ENCODE data around the gene PAQR3. TPM values are rescaled to one million over a fixed set of nuclear protein-coding genes. Genes with fewer than 3 reads are reported as not detected.

The PAQR3 gene
- total and polyA plus RNA-seq, 9 of the 15 experiments (the other 6 are each of a cell fraction or from before 2014, with no cell fraction given), result 10.7 to 77.1 (median 31.6) TPM

DNA sequence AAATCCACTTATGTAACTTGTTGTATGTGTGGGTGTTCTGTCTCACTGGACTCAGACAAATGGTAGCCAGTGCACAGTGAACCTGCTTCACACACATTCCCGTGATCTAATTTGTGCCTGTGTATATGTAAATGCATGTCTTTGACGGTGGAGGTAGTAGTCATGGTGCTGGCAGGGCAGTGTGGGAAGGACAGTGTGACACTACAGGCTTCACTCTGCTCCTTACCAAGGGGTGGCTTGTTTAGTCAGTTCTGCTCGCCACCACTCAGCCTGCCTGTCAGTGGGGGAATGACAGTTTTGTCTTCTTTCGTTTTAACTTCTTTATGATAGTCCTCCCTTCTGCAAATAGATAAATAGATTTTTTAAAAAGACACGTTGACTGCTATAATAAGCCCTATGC is 17.7 kb upstream of the PAQR3 start:
- no peaks in the 10 kb centered on the region for H3K36me3 ChIP-seq (ENCODE audit: control insufficient read depth, insufficient read depth, low read length)
- CTCF ChIA-PET (ENCODE audit: low intra/inter-chr PET ratio), result no interaction called here
- BruUV-seq (replicated peaks), result no TSS peak
- 18% methylated on average over 5 of the region's 5 CpGs for WGBS (ENCODE audit: insufficient coverage, low coverage, missing lambda C conversion rate)
- peaks cover 0 to 5% of the 10 kb centered on the region in 2 experiments; a peak in 1 of 5 replicates for H3K4me1 ChIP-seq (replicated peaks in 1 of 2; ENCODE audit: control insufficient read depth in 2 of 2, insufficient read depth in 2 of 2, low read length in 2 of 2)
- in situ Hi-C loops (cut with MboI), result no loop called here
- H3K79me2 ChIP-seq (ENCODE audit: control insufficient read depth, insufficient read depth, low read length), result no peaks in the 10 kb centered on the region
- H3K4me2 ChIP-seq (ENCODE audit: insufficient read depth, low read length), result peak overlapping the region; percentile 56
- H2AFZ ChIP-seq (ENCODE audit: low read depth, low read length), result peak overlapping the region; percentile 86
- H3K9me1 ChIP-seq (ENCODE audit: control insufficient read depth, insufficient read depth, low read length), result no peaks in the 10 kb centered on the region
- POLR2A ChIA-PET, result no interaction called here
- no peak overlapping the region for H3K9ac ChIP-seq (ENCODE audit: insufficient read depth in 1 of 2, low read depth in 2 of 2, low read length in 2 of 2)
- intact Hi-C loops (cut with micrococcal nuclease), result no loop called here
- FAIRE-seq (no peak), ATAC-seq (peak; percentile 85), DNase-seq (ENCODE audit: extremely low read depth in 1 of 4, low spot score in 3 of 4) (peak in 1 of 4 experiments; percentile 40)
- no peak overlapping the region for H3K4me3 ChIP-seq
- no peak overlapping the region for H3K27ac ChIP-seq (ENCODE audit: extremely low read depth, low read depth, low read length)
- no peaks in the 10 kb centered on the region for H3K27me3 ChIP-seq (ENCODE audit: control insufficient read depth in 2 of 2, insufficient read depth in 2 of 2, low read length in 2 of 2)
- no peaks in the 10 kb centered on the region for H4K20me1 ChIP-seq (replicated peaks; ENCODE audit: control insufficient read depth, insufficient read depth, low read length)
- H3K9me3 ChIP-seq (replicated peaks; ENCODE audit: control insufficient read depth, insufficient read depth, low read depth, low read length), result no peaks in the 10 kb centered on the region
- TF ChIP-seq, protein P1, sequence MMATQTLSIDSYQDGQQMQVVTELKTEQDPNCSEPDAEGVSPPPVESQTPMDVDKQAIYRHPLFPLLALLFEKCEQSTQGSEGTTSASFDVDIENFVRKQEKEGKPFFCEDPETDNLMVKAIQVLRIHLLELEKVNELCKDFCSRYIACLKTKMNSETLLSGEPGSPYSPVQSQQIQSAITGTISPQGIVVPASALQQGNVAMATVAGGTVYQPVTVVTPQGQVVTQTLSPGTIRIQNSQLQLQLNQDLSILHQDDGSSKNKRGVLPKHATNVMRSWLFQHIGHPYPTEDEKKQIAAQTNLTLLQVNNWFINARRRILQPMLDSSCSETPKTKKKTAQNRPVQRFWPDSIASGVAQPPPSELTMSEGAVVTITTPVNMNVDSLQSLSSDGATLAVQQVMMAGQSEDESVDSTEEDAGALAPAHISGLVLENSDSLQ (IDR thresholded peaks at IDR 0.05), result peak; percentile 70
- TF ChIP-seq GATA2 (CRISPR knock-in tag; IDR thresholded peaks at IDR 0.05), result no peak
- TF ChIP-seq, protein P2, sequence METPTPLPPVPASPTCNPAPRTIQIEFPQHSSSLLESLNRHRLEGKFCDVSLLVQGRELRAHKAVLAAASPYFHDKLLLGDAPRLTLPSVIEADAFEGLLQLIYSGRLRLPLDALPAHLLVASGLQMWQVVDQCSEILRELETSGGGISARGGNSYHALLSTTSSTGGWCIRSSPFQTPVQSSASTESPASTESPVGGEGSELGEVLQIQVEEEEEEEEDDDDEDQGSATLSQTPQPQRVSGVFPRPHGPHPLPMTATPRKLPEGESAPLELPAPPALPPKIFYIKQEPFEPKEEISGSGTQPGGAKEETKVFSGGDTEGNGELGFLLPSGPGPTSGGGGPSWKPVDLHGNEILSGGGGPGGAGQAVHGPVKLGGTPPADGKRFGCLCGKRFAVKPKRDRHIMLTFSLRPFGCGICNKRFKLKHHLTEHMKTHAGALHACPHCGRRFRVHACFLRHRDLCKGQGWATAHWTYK (CRISPR knock-in tag; IDR thresholded peaks at IDR 0.05), result no peak
- no peak for TF ChIP-seq ZNF354B (CRISPR knock-in tag; IDR thresholded peaks at IDR 0.05)
- TF ChIP-seq, protein P3, sequence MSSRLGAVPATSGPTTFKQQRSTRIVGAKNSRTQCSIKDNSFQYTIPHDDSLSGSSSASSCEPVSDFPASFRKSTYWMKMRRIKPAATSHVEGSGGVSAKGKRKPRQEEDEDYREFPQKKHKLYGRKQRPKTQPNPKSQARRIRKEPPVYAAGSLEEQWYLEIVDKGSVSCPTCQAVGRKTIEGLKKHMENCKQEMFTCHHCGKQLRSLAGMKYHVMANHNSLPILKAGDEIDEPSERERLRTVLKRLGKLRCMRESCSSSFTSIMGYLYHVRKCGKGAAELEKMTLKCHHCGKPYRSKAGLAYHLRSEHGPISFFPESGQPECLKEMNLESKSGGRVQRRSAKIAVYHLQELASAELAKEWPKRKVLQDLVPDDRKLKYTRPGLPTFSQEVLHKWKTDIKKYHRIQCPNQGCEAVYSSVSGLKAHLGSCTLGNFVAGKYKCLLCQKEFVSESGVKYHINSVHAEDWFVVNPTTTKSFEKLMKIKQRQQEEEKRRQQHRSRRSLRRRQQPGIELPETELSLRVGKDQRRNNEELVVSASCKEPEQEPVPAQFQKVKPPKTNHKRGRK (tag; IDR thresholded peaks at IDR 0.05), result no peak
- TF ChIP-seq, protein P4, sequence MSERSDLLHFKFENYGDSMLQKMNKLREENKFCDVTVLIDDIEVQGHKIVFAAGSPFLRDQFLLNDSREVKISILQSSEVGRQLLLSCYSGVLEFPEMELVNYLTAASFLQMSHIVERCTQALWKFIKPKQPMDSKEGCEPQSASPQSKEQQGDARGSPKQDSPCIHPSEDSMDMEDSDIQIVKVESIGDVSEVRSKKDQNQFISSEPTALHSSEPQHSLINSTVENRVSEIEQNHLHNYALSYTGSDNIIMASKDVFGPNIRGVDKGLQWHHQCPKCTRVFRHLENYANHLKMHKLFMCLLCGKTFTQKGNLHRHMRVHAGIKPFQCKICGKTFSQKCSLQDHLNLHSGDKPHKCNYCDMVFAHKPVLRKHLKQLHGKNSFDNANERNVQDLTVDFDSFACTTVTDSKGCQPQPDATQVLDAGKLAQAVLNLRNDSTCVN (CRISPR knock-in tag; IDR thresholded peaks at IDR 0.05), result no peak
- no peak for TF ChIP-seq HOXB6 (CRISPR knock-in tag; IDR thresholded peaks at IDR 0.05; ENCODE audit: borderline replicate concordance)
- TF ChIP-seq, protein P5, sequence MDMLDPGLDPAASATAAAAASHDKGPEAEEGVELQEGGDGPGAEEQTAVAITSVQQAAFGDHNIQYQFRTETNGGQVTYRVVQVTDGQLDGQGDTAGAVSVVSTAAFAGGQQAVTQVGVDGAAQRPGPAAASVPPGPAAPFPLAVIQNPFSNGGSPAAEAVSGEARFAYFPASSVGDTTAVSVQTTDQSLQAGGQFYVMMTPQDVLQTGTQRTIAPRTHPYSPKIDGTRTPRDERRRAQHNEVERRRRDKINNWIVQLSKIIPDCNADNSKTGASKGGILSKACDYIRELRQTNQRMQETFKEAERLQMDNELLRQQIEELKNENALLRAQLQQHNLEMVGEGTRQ (CRISPR knock-in tag; IDR thresholded peaks at IDR 0.05), result no peak
- TF ChIP-seq, protein P6, sequence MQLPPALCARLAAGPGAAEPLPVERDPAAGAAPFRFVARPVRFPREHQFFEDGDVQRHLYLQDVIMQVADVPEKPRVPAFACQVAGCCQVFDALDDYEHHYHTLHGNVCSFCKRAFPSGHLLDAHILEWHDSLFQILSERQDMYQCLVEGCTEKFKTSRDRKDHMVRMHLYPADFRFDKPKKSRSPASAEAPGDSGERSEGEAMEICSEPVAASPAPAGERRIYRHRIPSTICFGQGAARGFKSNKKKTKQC (CRISPR knock-in tag; IDR thresholded peaks at IDR 0.05), result no peak
- TF ChIP-seq SRSF1 (IDR thresholded peaks at IDR 0.05; ENCODE audit: low read depth, low read length), result no peak
- TF ChIP-seq, protein P7, sequence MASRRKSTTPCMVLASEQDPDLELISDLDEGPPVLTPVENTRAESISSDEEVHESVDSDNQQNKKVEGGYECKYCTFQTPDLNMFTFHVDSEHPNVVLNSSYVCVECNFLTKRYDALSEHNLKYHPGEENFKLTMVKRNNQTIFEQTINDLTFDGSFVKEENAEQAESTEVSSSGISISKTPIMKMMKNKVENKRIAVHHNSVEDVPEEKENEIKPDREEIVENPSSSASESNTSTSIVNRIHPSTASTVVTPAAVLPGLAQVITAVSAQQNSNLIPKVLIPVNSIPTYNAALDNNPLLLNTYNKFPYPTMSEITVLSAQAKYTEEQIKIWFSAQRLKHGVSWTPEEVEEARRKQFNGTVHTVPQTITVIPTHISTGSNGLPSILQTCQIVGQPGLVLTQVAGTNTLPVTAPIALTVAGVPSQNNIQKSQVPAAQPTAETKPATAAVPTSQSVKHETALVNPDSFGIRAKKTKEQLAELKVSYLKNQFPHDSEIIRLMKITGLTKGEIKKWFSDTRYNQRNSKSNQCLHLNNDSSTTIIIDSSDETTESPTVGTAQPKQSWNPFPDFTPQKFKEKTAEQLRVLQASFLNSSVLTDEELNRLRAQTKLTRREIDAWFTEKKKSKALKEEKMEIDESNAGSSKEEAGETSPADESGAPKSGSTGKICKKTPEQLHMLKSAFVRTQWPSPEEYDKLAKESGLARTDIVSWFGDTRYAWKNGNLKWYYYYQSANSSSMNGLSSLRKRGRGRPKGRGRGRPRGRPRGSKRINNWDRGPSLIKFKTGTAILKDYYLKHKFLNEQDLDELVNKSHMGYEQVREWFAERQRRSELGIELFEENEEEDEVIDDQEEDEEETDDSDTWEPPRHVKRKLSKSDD (conservative IDR thresholded peaks at IDR 0.05; ENCODE audit: low read length), result no peak
- no peak for TF ChIP-seq ZFP36 (IDR thresholded peaks at IDR 0.05; ENCODE audit: low read depth, low read length, partially characterized antibody)
- no peak for TF ChIP-seq TCF3 (CRISPR knock-in tag; IDR thresholded peaks at IDR 0.05)
- TF ChIP-seq SMARCB1 (IDR thresholded peaks at IDR 0.05; ENCODE audit: insufficient read length, low read depth), result no peak

Measured in K562 (cell line).